Heart left ventricle (tissue), 13 donors: Measurements from ENCODE around the gene MAN1C1.

ENCODE experiments used
- CTCF ChIP-seq, 12 donors: fragments of 200-600 bp; sonication (generic) in 4 of 12; IDR thresholded peaks; one replicate each; pipeline versions ENCODE4 v1.5.0 to v1.8.0; 2018 to 2022; ENCODE audit warnings: antibody characterized with exemption in 12 of 12, mild to moderate bottlenecking in 5 of 12
- POLR2A ChIP-seq, 2 donors: fragments of 450-650 bp; IDR thresholded peaks; one replicate each; pipeline ENCODE4 v1.6.1; 2017; ENCODE audit warnings: antibody characterized with exemption in 2 of 2, mild to moderate bottlenecking in 2 of 2, moderate library complexity in 2 of 2
- donor health status: ischemic (EF 13 %, LVEDD 7.1; RV severe dilation, severe dysfunction).
- donor health status: DM: no; HTN: yes; CAD: no.
- donor health status: DM: no; HTN: no; CAD: no.
- donor health status: ischemic (EF 25% LVEDD 6.9; RV normal size, moderate dysfunction).
- donor health status: ischemic (EF 25% LVEDD 5.7; RV mildly dilated, moderate dysfunction).
- donor health status: ischemic (EF 35%, LVEDD 5.7; RV mildly dilated, moderate dysfunction).
- donor health status: nonischemic (EF 11% LVEDD 7.7; RV severe dilation, severe dysfunction).
- donor health status: DM: yes; HTN: yes; CAD: no.
- donor health status: PGD.
- donor health status: ischemic (EF 29% LVEDD 5.4; RV normal size, mild dysfunction).
- donor health status: nonischemic (EF 23%, LVEDD 6.1; RV moderate dilation, normal function).

- no peak for TF ChIP-seq POLR2A (IDR thresholded peaks at IDR 0.05)
- no peak for TF ChIP-seq CTCF (IDR thresholded peaks at IDR 0.05)
Measured at GRCh38 chr1:25706146-25707089, 89.8 kb downstream of the MAN1C1 start.
